OCI-LY1 (cell line): ENCODE measurements around the gene KBTBD12.

Experiments used
- H2AFZ ChIP-seq: fragments of 200-600 bp; sonication (generic), shearing (Covaris generic); 2 replicates; pipeline ENCODE4 v1.6.0; 2014; ENCODE audit warnings: antibody characterized with exemption, mild to moderate bottlenecking, low read length
- H3F3A ChIP-seq: fragments of 200-600 bp; sonication (generic), shearing (Covaris generic); 2 replicates; pipeline ENCODE4 v1.6.0; 2014; ENCODE audit warnings: mild to moderate bottlenecking, antibody characterized with exemption, low read length, moderate library complexity; ENCODE audit not compliant: insufficient read depth
- H3K27ac ChIP-seq: fragments of 200-600 bp; sonication (generic); 2 replicates; pipeline ENCODE4 v1.5.1; 2014; ENCODE audit warnings: low read length, mixed run types, mild to moderate bottlenecking, low read depth; ENCODE audit not compliant: poor library complexity, severe bottlenecking
- H3K27me3 ChIP-seq: fragments of 200-600 bp; sonication (generic); 2 replicates; pipeline ENCODE4 v1.6.0; 2014; ENCODE audit warnings: antibody characterized with exemption, mild to moderate bottlenecking, low read length, moderate library complexity; ENCODE audit not compliant: insufficient read depth
- H3K36me3 ChIP-seq: fragments of 200-600 bp; sonication (generic); 2 replicates; pipeline ENCODE4 v1.6.1; 2014; ENCODE audit warnings: mild to moderate bottlenecking, antibody characterized with exemption, low read length, moderate library complexity, mixed read lengths; ENCODE audit not compliant: insufficient read depth
- H3K4me1 ChIP-seq: fragments of 200-600 bp; sonication (generic); 2 replicates; pipeline ENCODE4 v1.5.1; 2014; ENCODE audit warnings: mild to moderate bottlenecking, low read length, moderate library complexity; ENCODE audit not compliant: insufficient read depth, severe bottlenecking
- H3K4me2 ChIP-seq: fragments of 200-600 bp; sonication (generic), shearing (Covaris generic); 2 replicates; pipeline ENCODE4 v1.6.1; 2014; ENCODE audit warnings: low read length
- H3K4me3 ChIP-seq: fragments of 200-600 bp; sonication (generic); 2 replicates; pipeline ENCODE4 v1.5.1; 2014; ENCODE audit warnings: low read length, low read depth, mild to moderate bottlenecking, mixed read lengths; ENCODE audit not compliant: poor library complexity, severe bottlenecking
- H3K79me2 ChIP-seq: fragments of 200-600 bp; shearing (Covaris generic); 2 replicates; pipeline ENCODE4 v1.6.1; 2016; ENCODE audit warnings: mixed run types, low read length, mixed read lengths; ENCODE audit not compliant: insufficient read depth
- H3K9ac ChIP-seq: fragments of 200-600 bp; sonication (generic), shearing (Covaris generic); 2 replicates; pipeline ENCODE4 v1.6.1; 2014; ENCODE audit warnings: mild to moderate bottlenecking, low read length, mixed read lengths
- H3K9me2 ChIP-seq: fragments of 200-600 bp; sonication (generic), shearing (Covaris generic); 2 replicates; pipeline ENCODE4 v1.6.1; 2014; ENCODE audit warnings: low read depth, mild to moderate bottlenecking, low read length, mixed read lengths
- H3K9me3 ChIP-seq: fragments of 200-600 bp; shearing (Covaris generic); 2 replicates; pipeline ENCODE4 v1.6.1; 2014; ENCODE audit warnings: low read length, mixed read lengths
- H4K20me1 ChIP-seq: fragments of 200-600 bp; sonication (generic), shearing (Covaris generic); 2 replicates; pipeline ENCODE4 v1.6.0; 2016; ENCODE audit warnings: mild to moderate bottlenecking, low read length; ENCODE audit not compliant: insufficient read depth
- EZH2 ChIP-seq: fragments of 200-600 bp; sonication (generic), shearing (Covaris generic); IDR thresholded peaks from 2 replicates; pipeline ENCODE4 v1.8.0; 2017; ENCODE audit warnings: borderline replicate concordance, mixed run types, mild to moderate bottlenecking, antibody characterized with exemption, low read length, moderate library complexity, mixed read lengths
- TF ChIP-seq, protein P1 (sequence below): fragments of 200-600 bp; sonication (generic), shearing (Covaris generic); IDR thresholded peaks from 2 replicates; pipeline ENCODE4 v1.5.1; 2017; ENCODE audit warnings: mild to moderate bottlenecking, antibody characterized with exemption, low read length, moderate library complexity, mixed read lengths

KBTBD12 gene

GRCh38 chr3:127975153-127976029 is 60.4 kb downstream of the KBTBD12 start:
- TF ChIP-seq, protein P1, sequence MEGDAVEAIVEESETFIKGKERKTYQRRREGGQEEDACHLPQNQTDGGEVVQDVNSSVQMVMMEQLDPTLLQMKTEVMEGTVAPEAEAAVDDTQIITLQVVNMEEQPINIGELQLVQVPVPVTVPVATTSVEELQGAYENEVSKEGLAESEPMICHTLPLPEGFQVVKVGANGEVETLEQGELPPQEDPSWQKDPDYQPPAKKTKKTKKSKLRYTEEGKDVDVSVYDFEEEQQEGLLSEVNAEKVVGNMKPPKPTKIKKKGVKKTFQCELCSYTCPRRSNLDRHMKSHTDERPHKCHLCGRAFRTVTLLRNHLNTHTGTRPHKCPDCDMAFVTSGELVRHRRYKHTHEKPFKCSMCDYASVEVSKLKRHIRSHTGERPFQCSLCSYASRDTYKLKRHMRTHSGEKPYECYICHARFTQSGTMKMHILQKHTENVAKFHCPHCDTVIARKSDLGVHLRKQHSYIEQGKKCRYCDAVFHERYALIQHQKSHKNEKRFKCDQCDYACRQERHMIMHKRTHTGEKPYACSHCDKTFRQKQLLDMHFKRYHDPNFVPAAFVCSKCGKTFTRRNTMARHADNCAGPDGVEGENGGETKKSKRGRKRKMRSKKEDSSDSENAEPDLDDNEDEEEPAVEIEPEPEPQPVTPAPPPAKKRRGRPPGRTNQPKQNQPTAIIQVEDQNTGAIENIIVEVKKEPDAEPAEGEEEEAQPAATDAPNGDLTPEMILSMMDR, result no peak
- TF ChIP-seq EZH2, result no peak
- Histone ChIP-seq H3K4me1 (no peaks in the 10 kb centered on the region), H3K9me3 (no peaks in the 10 kb centered on the region), H4K20me1 (no peaks in the 10 kb centered on the region), H3K27me3 (0 out of 2 replicates have a peak, but pooled peaks cover 8% of the 10 kb centered on the region), H3K9ac (no peak overlapping the region), H3K4me2 (no peak overlapping the region), H3K27ac (no peak overlapping the region), H3K4me3 (no peak overlapping the region), H3F3A (no peaks in the 10 kb centered on the region), H3K9me2 (no peaks in the 10 kb centered on the region), H3K79me2 (no peaks in the 10 kb centered on the region), H2AFZ (no peak overlapping the region), H3K36me3 (no peaks in the 10 kb centered on the region)

GRCh38 chr3:127978636-127979035 is 63.6 kb downstream of the KBTBD12 start:
- Histone ChIP-seq H4K20me1 (no peaks in the 10 kb centered on the region), H3K4me3 (no peak overlapping the region), H3K27me3 (peaks cover 8% of the 10 kb centered on the region; the same call in 1 of the 2 replicates), H3K4me2 (no peak overlapping the region), H3K79me2 (no peaks in the 10 kb centered on the region), H3K4me1 (no peaks in the 10 kb centered on the region), H2AFZ (no peak overlapping the region), H3K9ac (no peak overlapping the region), H3K36me3 (no peaks in the 10 kb centered on the region), H3K9me2 (no peaks in the 10 kb centered on the region), H3K27ac (no peak overlapping the region), H3K9me3 (no peaks in the 10 kb centered on the region), H3F3A (no peaks in the 10 kb centered on the region)
- TF ChIP-seq, protein P1, result no peak
- TF ChIP-seq EZH2, result no peak

DNA sequence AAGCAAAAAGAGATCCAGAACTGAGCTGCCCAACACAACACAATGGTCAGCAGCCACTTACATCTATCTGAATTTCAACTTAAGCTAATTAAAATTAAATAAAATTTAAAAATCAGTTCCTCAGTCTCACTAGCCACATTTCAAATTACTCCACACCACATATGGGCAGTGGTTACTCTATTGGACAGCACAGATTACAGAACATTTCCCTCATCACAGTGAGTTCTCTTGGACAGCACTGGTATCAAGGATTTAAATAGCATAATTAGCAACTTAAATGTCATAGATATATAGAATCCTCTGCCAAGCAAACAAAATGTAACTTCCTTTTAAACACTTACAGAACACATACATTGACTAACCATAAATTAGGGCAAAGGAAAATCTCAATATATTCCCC is 64.4 kb downstream of the KBTBD12 start:
- Histone ChIP-seq H3K9me3 (no peaks in the 10 kb centered on the region), H3K4me3 (no peak overlapping the region), H3K9me2 (no peaks in the 10 kb centered on the region), H3F3A (no peaks in the 10 kb centered on the region), H3K79me2 (no peaks in the 10 kb centered on the region), H4K20me1 (no peaks in the 10 kb centered on the region), H3K4me1 (no peaks in the 10 kb centered on the region), H3K27ac (no peak overlapping the region), H3K9ac (no peak overlapping the region), H2AFZ (no peak overlapping the region), H3K4me2 (no peak overlapping the region), H3K36me3 (no peaks in the 10 kb centered on the region), H3K27me3 (peaks cover under 1% of the 10 kb centered on the region; the same call in 1 of the 2 replicates)
- no peak for TF ChIP-seq EZH2
- TF ChIP-seq, protein P1, result no peak
